Activated T-cell treated with anti-CD3 and anti-CD28 coated beads, Interleukin-2, amount 50 U/mL, for 4 hours (primary cell): Measurements from ENCODE around the gene SGF29. TPM values are rescaled to one million over a fixed set of nuclear protein-coding genes. Genes with fewer than 3 reads are reported as not detected.

ENCODE experiments used
- ATAC-seq, 2 donors: fragments of 200-7000 bp; cut with Tn5 transposase; one replicate each; pipeline ENCODE4 v1.10.0; 2021
- DNase-seq: peaks from one replicate; pipeline ENCODE4 v3.0.0-alpha.2; 2020
- H3K27me3 Mint-ChIP-seq: one replicate; pipeline ENCODE4 v1.8.0; 2021; ENCODE audit warnings: low read depth, mixed read lengths
- H3K36me3 Mint-ChIP-seq: one replicate; pipeline ENCODE4 v1.8.0; 2022; ENCODE audit warnings: mixed read lengths; ENCODE audit not compliant: insufficient read depth
- H3K4me1 Mint-ChIP-seq: one replicate; pipeline ENCODE4 v1.8.0; 2021; ENCODE audit warnings: low read depth, mixed read lengths
- H3K4me3 Mint-ChIP-seq: one replicate; pipeline ENCODE4 v1.8.0; 2021; ENCODE audit warnings: mild to moderate bottlenecking, moderate library complexity, mixed read lengths
- H3K9me3 Mint-ChIP-seq: one replicate; pipeline ENCODE4 v1.8.0; 2021; ENCODE audit warnings: mixed read lengths
- total RNA-seq, 3 donors: library from RNA; stranded (reverse); gene quantifications; one replicate each; pipeline ENCODE4 v1.2.1, GENCODE V29; 2021

The SGF29 gene
- total RNA-seq, 3 donors from 2014 or later: 40.3 to 44.5 (median 42.1) TPM

GRCh38 chr16:28567292-28567691 lies 13.6 kb downstream of the SGF29 start:
- no peak overlapping the region for H3K4me3 Mint-ChIP-seq
- peaks cover 15% of the 10 kb centered on the region for H3K36me3 Mint-ChIP-seq
- no peaks in the 10 kb centered on the region for H3K27me3 Mint-ChIP-seq
- ATAC-seq (no peak), DNase-seq (no peak)
- H3K9me3 Mint-ChIP-seq: peaks cover 11% of the 10 kb centered on the region
- peaks cover 18% of the 10 kb centered on the region for H3K4me1 Mint-ChIP-seq

GRCh38 chr16:28569021-28569420 lies 15.3 kb downstream of the SGF29 start:
- ATAC-seq (no peak), DNase-seq (no peak)
- Mint-ChIP-seq H3K36me3 (peaks cover 15% of the 10 kb centered on the region), H3K9me3 (peaks cover 11% of the 10 kb centered on the region), H3K4me1 (peaks cover 27% of the 10 kb centered on the region), H3K4me3 (no peak overlapping the region), H3K27me3 (no peaks in the 10 kb centered on the region)

GRCh38 chr16:28569968-28570752 lies 16.4 kb downstream of the SGF29 start:
- no peak overlapping the region for H3K4me3 Mint-ChIP-seq
- peaks cover 13% of the 10 kb centered on the region for H3K36me3 Mint-ChIP-seq
- ATAC-seq: no peak
- H3K9me3 Mint-ChIP-seq: peaks cover 11% of the 10 kb centered on the region
- no peak for DNase-seq
- H3K27me3 Mint-ChIP-seq: no peaks in the 10 kb centered on the region
- peaks cover 29% of the 10 kb centered on the region for H3K4me1 Mint-ChIP-seq

GRCh38 chr16:28572696-28573510 lies 19.2 kb downstream of the SGF29 start:
- H3K4me3 Mint-ChIP-seq: no peak overlapping the region
- ATAC-seq (no peak), DNase-seq (no peak)
- peaks cover 25% of the 10 kb centered on the region for H3K4me1 Mint-ChIP-seq
- no peaks in the 10 kb centered on the region for H3K27me3 Mint-ChIP-seq
- no peaks in the 10 kb centered on the region for H3K9me3 Mint-ChIP-seq
- peaks cover 4% of the 10 kb centered on the region for H3K36me3 Mint-ChIP-seq

GRCh38 chr16:28573738-28574718 lies 20.3 kb downstream of the SGF29 start:
- no peak overlapping the region for H3K4me3 Mint-ChIP-seq
- no peaks in the 10 kb centered on the region for H3K27me3 Mint-ChIP-seq
- DNase-seq (no peak), ATAC-seq (no peak)
- H3K36me3 Mint-ChIP-seq: peaks cover 6% of the 10 kb centered on the region
- H3K4me1 Mint-ChIP-seq: peaks cover 24% of the 10 kb centered on the region
- no peaks in the 10 kb centered on the region for H3K9me3 Mint-ChIP-seq

- Mint-ChIP-seq H3K4me3 (no peak overlapping the region), H3K27me3 (no peaks in the 10 kb centered on the region), H3K9me3 (no peaks in the 10 kb centered on the region), H3K36me3 (peaks cover 6% of the 10 kb centered on the region), H3K4me1 (peaks cover 23% of the 10 kb centered on the region)
- no peak for DNase-seq
- ATAC-seq: no peak
These were observed 21.2 kb downstream of the SGF29 start for GRCh38 chr16:28574925-28575324.

- Mint-ChIP-seq H3K4me3 (no peak overlapping the region), H3K36me3 (peaks cover 6% of the 10 kb centered on the region), H3K27me3 (no peaks in the 10 kb centered on the region), H3K4me1 (peaks cover 23% of the 10 kb centered on the region), H3K9me3 (no peaks in the 10 kb centered on the region)
- no peak for DNase-seq
- ATAC-seq: no peak
These were observed 21.9 kb downstream of the SGF29 start for GRCh38 chr16:28575446-28576109.

- no peak for DNase-seq
- peaks cover 2% of the 10 kb centered on the region for H3K4me1 Mint-ChIP-seq
- H3K36me3 Mint-ChIP-seq: peaks cover 27% of the 10 kb centered on the region
- no peak for ATAC-seq
- H3K27me3 Mint-ChIP-seq: no peaks in the 10 kb centered on the region
- H3K9me3 Mint-ChIP-seq: no peaks in the 10 kb centered on the region
- no peak overlapping the region for H3K4me3 Mint-ChIP-seq
These were observed 27.1 kb downstream of the SGF29 start for GRCh38 chr16:28580726-28581315.

GRCh38 chr16:28585674-28586073 lies 32.0 kb downstream of the SGF29 start:
- H3K4me3 Mint-ChIP-seq: no peak overlapping the region
- no peaks in the 10 kb centered on the region for H3K9me3 Mint-ChIP-seq
- H3K27me3 Mint-ChIP-seq: no peaks in the 10 kb centered on the region
- H3K4me1 Mint-ChIP-seq: no peaks in the 10 kb centered on the region
- DNase-seq (no peak), ATAC-seq (no peak)
- peaks cover 32% of the 10 kb centered on the region for H3K36me3 Mint-ChIP-seq

- no peak overlapping the region for H3K4me3 Mint-ChIP-seq
- no peaks in the 10 kb centered on the region for H3K9me3 Mint-ChIP-seq
- DNase-seq: no peak
- no peak for ATAC-seq
- H3K27me3 Mint-ChIP-seq: no peaks in the 10 kb centered on the region
- H3K36me3 Mint-ChIP-seq: peaks cover 36% of the 10 kb centered on the region
- H3K4me1 Mint-ChIP-seq: no peaks in the 10 kb centered on the region
These were observed 32.7 kb downstream of the SGF29 start for GRCh38 chr16:28586466-28586865.

GRCh38 chr16:28587386-28587785 lies 33.7 kb downstream of the SGF29 start:
- Mint-ChIP-seq H3K4me1 (no peaks in the 10 kb centered on the region), H3K36me3 (peaks cover 34% of the 10 kb centered on the region), H3K9me3 (no peaks in the 10 kb centered on the region), H3K4me3 (no peak overlapping the region), H3K27me3 (no peaks in the 10 kb centered on the region)
- DNase-seq: no peak
- no peak for ATAC-seq

GRCh38 chr16:28589069-28589468 lies 35.3 kb downstream of the SGF29 start:
- Mint-ChIP-seq H3K4me1 (no peaks in the 10 kb centered on the region), H3K9me3 (no peaks in the 10 kb centered on the region), H3K4me3 (no peak overlapping the region), H3K27me3 (no peaks in the 10 kb centered on the region), H3K36me3 (peaks cover 28% of the 10 kb centered on the region)
- no peak for ATAC-seq
- no peak for DNase-seq

GRCh38 chr16:28589930-28590329 lies 36.2 kb downstream of the SGF29 start:
- H3K36me3 Mint-ChIP-seq: peaks cover 25% of the 10 kb centered on the region
- DNase-seq: no peak
- H3K9me3 Mint-ChIP-seq: no peaks in the 10 kb centered on the region
- no peak for ATAC-seq
- no peaks in the 10 kb centered on the region for H3K4me1 Mint-ChIP-seq
- no peaks in the 10 kb centered on the region for H3K27me3 Mint-ChIP-seq
- H3K4me3 Mint-ChIP-seq: no peak overlapping the region
